IPS-20b (cell line): ENCODE results near the gene SMPDL3A.

Experiments used
- H3K27ac ChIP-seq: one replicate; pipeline ENCODE4 v1.5.1; 2013; ENCODE audit warnings: low read length
- H3K27me3 ChIP-seq: 2 replicates; pipeline ENCODE4 v1.6.1; 2013; ENCODE audit warnings: mild to moderate bottlenecking, low read length, inconsistent platforms; ENCODE audit not compliant: insufficient read depth
- H3K36me3 ChIP-seq: 2 replicates; pipeline ENCODE4 v1.6.1; 2013; ENCODE audit warnings: low read depth, mild to moderate bottlenecking, inconsistent platforms, low read length, moderate library complexity; ENCODE audit not compliant: insufficient read depth
- H3K4me1 ChIP-seq: 2 replicates; pipeline ENCODE4 v1.6.1; 2013; ENCODE audit warnings: mild to moderate bottlenecking, control low read depth, inconsistent platforms, low read length, moderate library complexity; ENCODE audit not compliant: insufficient read depth
- H3K4me3 ChIP-seq: 2 replicates; pipeline ENCODE4 v1.5.1; 2013; ENCODE audit warnings: mild to moderate bottlenecking, low read length, inconsistent platforms
- H3K9ac ChIP-seq: 2 replicates; pipeline ENCODE4 v1.6.1; 2013; ENCODE audit warnings: low read depth, mild to moderate bottlenecking, inconsistent platforms, low read length, moderate library complexity
- H3K9me3 ChIP-seq: 2 replicates; pipeline ENCODE4 v1.6.1; 2013; ENCODE audit warnings: mild to moderate bottlenecking, low read depth, low read length, inconsistent platforms; ENCODE audit not compliant: insufficient read depth

The SMPDL3A gene

GRCh38 chr6:122778985-122779661 is 9.9 kb upstream of the SMPDL3A start:
- Histone ChIP-seq H3K4me3 (peak overlapping the region; percentile 47), H3K36me3 (no peaks in the 10 kb centered on the region), H3K27ac (peak overlapping the region; percentile 18), H3K9me3 (no peaks in the 10 kb centered on the region), H3K27me3 (no peaks in the 10 kb centered on the region), H3K9ac (peak overlapping the region; percentile 31; the same call in 1 of the 2 replicates), H3K4me1 (peaks cover 22% of the 10 kb centered on the region; the same call in 1 of the 2 replicates)

GRCh38 chr6:122779667-122780066 is 9.4 kb upstream of the SMPDL3A start, which contains the start of gene FABP7:
Gene FABP7 (plus strand): TSS chr6:122779716. CDS start chr6:122779795, 79 bp downstream.
- Histone ChIP-seq H3K9me3 (no peaks in the 10 kb centered on the region), H3K4me3 (peak within 1 kb of the TSS; percentile 47), H3K27me3 (no peaks in the 10 kb centered on the region), H3K27ac (peak within 1 kb of the TSS; percentile 18), H3K9ac (peak within 1 kb of the TSS; percentile 31; the same call in 1 of the 2 replicates), H3K4me1 (peaks cover 22% of the 10 kb centered on the region; the same call in 1 of the 2 replicates), H3K36me3 (no peaks in the 10 kb centered on the region)

- Histone ChIP-seq H3K4me3 (peak overlapping the region; percentile 47), H3K4me1 (peaks cover 22% of the 10 kb centered on the region; the same call in 1 of the 2 replicates), H3K36me3 (no peaks in the 10 kb centered on the region), H3K27me3 (no peaks in the 10 kb centered on the region), H3K27ac (no peak overlapping the region), H3K9ac (peak overlapping the region; percentile 7; the same call in 1 of the 2 replicates), H3K9me3 (no peaks in the 10 kb centered on the region)
Observed at GRCh38 chr6:122780114-122780513, 8.9 kb upstream of the SMPDL3A start.

GRCh38 chr6:122781716-122782115 is 7.3 kb upstream of the SMPDL3A start:
- H3K27me3 ChIP-seq, result 0 out of 2 replicates have a peak, but pooled peaks cover under 1% of the 10 kb centered on the region
- no peaks in the 10 kb centered on the region for H3K36me3 ChIP-seq
- no peak overlapping the region for H3K9ac ChIP-seq
- H3K9me3 ChIP-seq, result no peaks in the 10 kb centered on the region
- H3K4me3 ChIP-seq, result no peak overlapping the region
- H3K4me1 ChIP-seq, result peaks cover 27% of the 10 kb centered on the region; the same call in 1 of the 2 replicates
- H3K27ac ChIP-seq, result no peak overlapping the region

GRCh38 chr6:122783401-122783800 is 5.7 kb upstream of the SMPDL3A start:
- H3K9me3 ChIP-seq, result no peaks in the 10 kb centered on the region
- no peaks in the 10 kb centered on the region for H3K36me3 ChIP-seq
- H3K4me1 ChIP-seq, result peaks cover 31% of the 10 kb centered on the region; the same call in 1 of the 2 replicates
- no peak overlapping the region for H3K4me3 ChIP-seq
- H3K27ac ChIP-seq, result no peak overlapping the region
- H3K27me3 ChIP-seq, result peaks cover 17% of the 10 kb centered on the region
- no peak overlapping the region for H3K9ac ChIP-seq

- Histone ChIP-seq H3K9ac (no peak overlapping the region), H3K36me3 (no peaks in the 10 kb centered on the region), H3K4me3 (no peak overlapping the region), H3K27me3 (peaks cover 30% of the 10 kb centered on the region), H3K27ac (no peak overlapping the region), H3K9me3 (no peaks in the 10 kb centered on the region), H3K4me1 (peaks cover 29% of the 10 kb centered on the region; the same call in 1 of the 2 replicates)
Observed at GRCh38 chr6:122785891-122786290, 3.2 kb upstream of the SMPDL3A start.

GRCh38 chr6:122787721-122788120 is 1.3 kb upstream of the SMPDL3A start:
- Histone ChIP-seq H3K36me3 (no peaks in the 10 kb centered on the region), H3K4me1 (peaks cover 30% of the 10 kb centered on the region; the same call in 1 of the 2 replicates), H3K27me3 (peaks cover 35% of the 10 kb centered on the region), H3K4me3 (no peak overlapping the region), H3K9me3 (no peaks in the 10 kb centered on the region), H3K27ac (no peak overlapping the region), H3K9ac (no peak overlapping the region)

- Histone ChIP-seq H3K4me3 (peak overlapping the region; percentile 82), H3K27ac (no peak overlapping the region), H3K9me3 (no peaks in the 10 kb centered on the region), H3K9ac (no peak overlapping the region), H3K36me3 (no peaks in the 10 kb centered on the region), H3K4me1 (peaks cover 29% of the 10 kb centered on the region; the same call in 1 of the 2 replicates), H3K27me3 (peaks cover 35% of the 10 kb centered on the region)
Observed at GRCh38 chr6:122788208-122788607, 850 bp upstream of the SMPDL3A start.

- Histone ChIP-seq H3K9me3 (no peaks in the 10 kb centered on the region), H3K36me3 (no peaks in the 10 kb centered on the region), H3K4me1 (peaks cover 29% of the 10 kb centered on the region; the same call in 1 of the 2 replicates), H3K4me3 (peak overlapping the region; percentile 82), H3K27me3 (peaks cover 35% of the 10 kb centered on the region), H3K9ac (peak overlapping the region; percentile 76; the same call in 1 of the 2 replicates), H3K27ac (no peak overlapping the region)
Observed at GRCh38 chr6:122788663-122789181, 336 bp upstream of the SMPDL3A start.

GRCh38 chr6:122790028-122790422 is 967 bp downstream of the SMPDL3A start:
- peaks cover 35% of the 10 kb centered on the region for H3K27me3 ChIP-seq
- peak overlapping the region; percentile 82 for H3K4me3 ChIP-seq
- no peaks in the 10 kb centered on the region for H3K36me3 ChIP-seq
- peaks cover 29% of the 10 kb centered on the region; the same call in 1 of the 2 replicates for H3K4me1 ChIP-seq
- H3K9me3 ChIP-seq, result no peaks in the 10 kb centered on the region
- H3K27ac ChIP-seq, result no peak overlapping the region
- peak overlapping the region; percentile 76 for H3K9ac ChIP-seq

- Histone ChIP-seq H3K9me3 (no peaks in the 10 kb centered on the region), H3K36me3 (no peaks in the 10 kb centered on the region), H3K4me3 (peak overlapping the region; percentile 82), H3K4me1 (peaks cover 29% of the 10 kb centered on the region; the same call in 1 of the 2 replicates), H3K27ac (no peak overlapping the region), H3K9ac (peak overlapping the region; percentile 76; the same call in 1 of the 2 replicates), H3K27me3 (peaks cover 35% of the 10 kb centered on the region)
Observed at GRCh38 chr6:122790423-122791309, 1.6 kb downstream of the SMPDL3A start.
